PC-3 (cell line): Measurements from ENCODE around the gene STX2. TPM values are rescaled to one million over a fixed set of nuclear protein-coding genes. Genes with fewer than 3 reads are reported as not detected.

Source experiments
- ATAC-seq: fragments of 200-7000 bp; cut with Tn5 transposase; 2 replicates; pipeline ENCODE4 v1.9.1; 2020; ENCODE audit warnings: mild to moderate bottlenecking, moderate library complexity
- BruUV-seq: library from RNA; stranded (reverse); fragments of 400-500 nt; replicated peaks from 2 replicates; lab custom pipeline; 2021; lab: Mats Ljungman, UMichigan
- CTCF ChIA-PET: fragments of 300-600 bp; sonication (Branson Sonifier 250); formaldehyde crosslinking; loops from one replicate; lab custom pipeline; 2022; ENCODE audit warnings: antibody characterized with exemption; lab: Charles Lee
- POLR2A ChIA-PET: fragments of 300-600 bp; sonication (Branson Sonifier 250); formaldehyde crosslinking; loops from one replicate; lab custom pipeline; 2022; ENCODE audit warnings: antibody characterized with exemption; ENCODE audit not compliant: unreplicated experiment; lab: Charles Lee
- DNase-seq: peaks from one replicate; pipeline ENCODE4 v3.0.0-alpha.2; 2015
- H2AFZ ChIP-seq: fragments of 300-600 bp; sonication (generic); 2 replicates; pipeline ENCODE4 v1.6.0; 2016; ENCODE audit warnings: antibody characterized with exemption, low read length
- H3F3A ChIP-seq: fragments of 300-600 bp; sonication (generic); one replicate; pipeline ENCODE4 v1.6.0; 2017; ENCODE audit warnings: antibody characterized with exemption, low read length, control low read depth, mild to moderate bottlenecking; ENCODE audit not compliant: unreplicated experiment
- H3K27ac ChIP-seq: fragments of 300-600 bp; sonication (generic); 2 replicates; pipeline ENCODE4 v1.5.1; 2016; ENCODE audit warnings: mild to moderate bottlenecking, low read length
- H3K27me3 ChIP-seq: fragments of 300-600 bp; sonication (generic); 2 replicates; pipeline ENCODE4 v1.6.1; 2016; ENCODE audit warnings: low read length, mixed read lengths
- H3K36me3 ChIP-seq: fragments of 300-600 bp; sonication (generic); 2 replicates; pipeline ENCODE4 v1.6.1; 2016; ENCODE audit warnings: low read depth, mixed run types, low read length, mixed read lengths
- H3K4me1 ChIP-seq: fragments of 300-600 bp; sonication (generic); 2 replicates; pipeline ENCODE4 v1.5.1; 2016; ENCODE audit warnings: low read length; ENCODE audit not compliant: insufficient read depth
- H3K4me2 ChIP-seq: fragments of 300-600 bp; sonication (generic); 2 replicates; pipeline ENCODE4 v1.6.0; 2016; ENCODE audit warnings: low read length
- H3K4me3 ChIP-seq: fragments of 300-600 bp; sonication (generic); 2 replicates; pipeline ENCODE4 v1.5.1; 2016; ENCODE audit warnings: mild to moderate bottlenecking, low read length, mixed read lengths
- H3K79me2 ChIP-seq: fragments of 300-600 bp; sonication (generic); 2 replicates; pipeline ENCODE4 v1.6.1; 2017; ENCODE audit warnings: low read length, mixed read lengths
- H3K9ac ChIP-seq: fragments of 300-600 bp; sonication (generic); 2 replicates; pipeline ENCODE4 v1.6.0; 2016; ENCODE audit warnings: mild to moderate bottlenecking, low read length
- H3K9me2 ChIP-seq: fragments of 300-600 bp; sonication (generic); replicated peaks from 2 replicates; pipeline ENCODE4 v1.6.1; 2016; ENCODE audit warnings: mixed run types, low read length, mixed read lengths
- H3K9me3 ChIP-seq: fragments of 300-600 bp; sonication (generic); 2 replicates; pipeline ENCODE4 v1.6.1; 2016; ENCODE audit warnings: low read length, mixed read lengths
- H4K20me1 ChIP-seq: fragments of 300-600 bp; sonication (generic); 2 replicates; pipeline ENCODE4 v1.6.1; 2016; ENCODE audit warnings: low read length, mixed read lengths
- CTCF ChIP-seq: fragments of 300-600 bp; sonication (generic); conservative IDR thresholded peaks from 2 replicates; pipeline ENCODE4 v1.5.1; 2017; ENCODE audit warnings: antibody characterized with exemption, low read depth, mild to moderate bottlenecking, low read length
- EZH2 ChIP-seq: fragments of 300-600 bp; sonication (generic); IDR thresholded peaks from one replicate; pipeline ENCODE4 v1.6.1; 2017; ENCODE audit warnings: antibody characterized with exemption, mild to moderate bottlenecking, low read length; ENCODE audit not compliant: unreplicated experiment
- EZH2phosphoT487 ChIP-seq: fragments of 300-600 bp; sonication (generic); IDR thresholded peaks from 2 replicates; pipeline ENCODE4 v1.6.1; 2018; ENCODE audit warnings: mild to moderate bottlenecking, antibody characterized with exemption, low read length, borderline replicate concordance
- intact Hi-C: fragments of 100-400 bp; cut with micrococcal nuclease; formaldehyde crosslinking; loops from 2 replicates; pipeline ENCODE4 v1.9.0; 2023
- total RNA-seq: library from RNA; depleted of rRNA; stranded (reverse); fragments of >200 nt; gene quantifications from 2 replicates; pipeline ENCODE4 v1.2.3, GENCODE V29; 2014

STX2 gene
- total RNA-seq, 1 experiment from 2014 or later = 18.2 TPM

GRCh38 chr12:130791629-130792028 is 47.4 kb downstream of the STX2 start:
- DNase-seq (no peak), ATAC-seq (no peak)
- TF ChIP-seq CTCF (no peak), EZH2 (no peak), EZH2phosphoT487 (no peak)
- no peaks in the 10 kb centered on the region for H3K9me3 ChIP-seq
- no peaks in the 10 kb centered on the region for H4K20me1 ChIP-seq
- ChIA-PET POLR2A (no interaction called here), CTCF (no interaction called here)
- no TSS peak for BruUV-seq
- H3K9me2 ChIP-seq = no peaks in the 10 kb centered on the region
- no peak overlapping the region for H3K9ac ChIP-seq
- no peak overlapping the region for H3K4me2 ChIP-seq
- H3K4me1 ChIP-seq = no peaks in the 10 kb centered on the region
- no peak overlapping the region for H3K4me3 ChIP-seq
- H2AFZ ChIP-seq = no peak overlapping the region
- no peak overlapping the region for H3K27ac ChIP-seq
- no peaks in the 10 kb centered on the region for H3K27me3 ChIP-seq
- H3K79me2 ChIP-seq = no peaks in the 10 kb centered on the region
- intact Hi-C loops = no loop called here
- no peaks in the 10 kb centered on the region for H3K36me3 ChIP-seq
- H3F3A ChIP-seq = no peaks in the 10 kb centered on the region

- ChIA-PET CTCF (no interaction called here), POLR2A (no interaction called here)
- Histone ChIP-seq H3K36me3 (no peaks in the 10 kb centered on the region), H4K20me1 (no peaks in the 10 kb centered on the region), H3K9me2 (no peaks in the 10 kb centered on the region), H3K9me3 (no peaks in the 10 kb centered on the region), H3K79me2 (no peaks in the 10 kb centered on the region), H3K4me3 (no peak overlapping the region), H3K4me1 (no peaks in the 10 kb centered on the region), H3F3A (no peaks in the 10 kb centered on the region), H3K4me2 (no peak overlapping the region), H2AFZ (no peak overlapping the region), H3K27me3 (no peaks in the 10 kb centered on the region), H3K9ac (no peak overlapping the region), H3K27ac (no peak overlapping the region)
- intact Hi-C loops = no loop called here
- DNase-seq = no peak
- no TSS peak for BruUV-seq
- TF ChIP-seq EZH2 = no peak
- no peak for TF ChIP-seq CTCF
- TF ChIP-seq EZH2phosphoT487 = no peak
- no peak for ATAC-seq
Observed at GRCh38 chr12:130788515-130788914, 50.5 kb downstream of the STX2 start.

- Histone ChIP-seq H2AFZ (no peak overlapping the region), H3K9ac (no peak overlapping the region), H3K79me2 (no peaks in the 10 kb centered on the region), H3K9me3 (no peaks in the 10 kb centered on the region), H3K27ac (no peak overlapping the region), H3F3A (no peaks in the 10 kb centered on the region), H3K4me1 (no peaks in the 10 kb centered on the region), H3K9me2 (no peaks in the 10 kb centered on the region), H3K27me3 (no peaks in the 10 kb centered on the region), H3K4me3 (no peak overlapping the region), H4K20me1 (no peaks in the 10 kb centered on the region), H3K36me3 (no peaks in the 10 kb centered on the region), H3K4me2 (no peak overlapping the region)
- BruUV-seq = no TSS peak
- TF ChIP-seq CTCF (no peak), EZH2 (no peak), EZH2phosphoT487 (no peak)
- ATAC-seq (peak; percentile 33; the same call in 1 of the 2 replicates), DNase-seq (no peak)
- ChIA-PET POLR2A (no interaction called here), CTCF (no interaction called here)
- intact Hi-C loops = no loop called here
Observed at GRCh38 chr12:130787445-130788410, 51.3 kb downstream of the STX2 start.
